Left ventricle myocardium inferior (tissue), 1 donor: ENCODE data around the gene SLC22A23. TPM values are rescaled to one million over a fixed set of nuclear protein-coding genes. Genes with fewer than 3 reads are reported as not detected.
A peak's percentile ranks its signal among the peaks of the same experiment; 100 is the strongest.

Source experiments
- DNase-seq: peaks from one replicate; pipeline ENCODE4 v3.0.0-alpha.2; 2020
- H3K27ac ChIP-seq: fragments of 200-600 bp; replicated peaks from 2 replicates; pipeline ENCODE4 v1.8.0; 2021
- H3K27me3 ChIP-seq: fragments of 200-600 bp; 2 replicates; pipeline ENCODE4 v1.8.0; 2021; ENCODE audit warnings: low read depth
- H3K36me3 ChIP-seq: fragments of 200-600 bp; 2 replicates; pipeline ENCODE4 v1.8.0; 2021
- H3K4me1 ChIP-seq: fragments of 200-600 bp; 2 replicates; pipeline ENCODE4 v1.8.0; 2021
- H3K4me3 ChIP-seq: fragments of 200-600 bp; 2 replicates; pipeline ENCODE4 v1.8.0; 2021; ENCODE audit warnings: mild to moderate bottlenecking, moderate library complexity
- H3K9me3 ChIP-seq: fragments of 200-600 bp; replicated peaks from 2 replicates; pipeline ENCODE4 v1.8.0; 2021
- CTCF ChIP-seq: fragments of 200-600 bp; IDR thresholded peaks from 2 replicates; pipeline ENCODE4 v1.8.0; 2021; ENCODE audit warnings: antibody characterized with exemption, mild to moderate bottlenecking, borderline replicate concordance
- intact Hi-C: fragments of 100-400 bp; cut with micrococcal nuclease; formaldehyde crosslinking; loops from one replicate; pipeline ENCODE4 v1.11.0; 2022
- total RNA-seq: library from RNA; stranded (reverse); fragmentation: NEBNext Ultra II Directional; extraction: Animal tissue kit (Norgen Biotek cat#: 25700); gene quantifications from one replicate; pipeline ENCODE4 v1.2.1, GENCODE V29; 2021
- donor health status: DM: no; HTN: yes; CAD: no; lungs with severe emphysema.

SLC22A23 gene
- total RNA-seq, 1 donor from 2014 or later = 7.0 TPM

GRCh38 chr6:3412779-3413500, 43.9 kb downstream of the SLC22A23 start:
- no peak for TF ChIP-seq CTCF
- Histone ChIP-seq H3K27me3 (no peaks in the 10 kb centered on the region), H3K9me3 (peaks cover 9% of the 10 kb centered on the region), H3K4me3 (no peak overlapping the region), H3K4me1 (no peaks in the 10 kb centered on the region), H3K27ac (no peak overlapping the region), H3K36me3 (peaks cover 4% of the 10 kb centered on the region)
- no peak for DNase-seq
- intact Hi-C loops = no loop called here

GRCh38 chr6:3411967-3412778, 44.7 kb downstream of the SLC22A23 start:
- H3K27ac ChIP-seq = no peak overlapping the region
- no peaks in the 10 kb centered on the region for H3K4me1 ChIP-seq
- peaks cover 4% of the 10 kb centered on the region for H3K36me3 ChIP-seq
- no peak for DNase-seq
- TF ChIP-seq CTCF = no peak
- H3K9me3 ChIP-seq = peaks cover 9% of the 10 kb centered on the region
- no peaks in the 10 kb centered on the region for H3K27me3 ChIP-seq
- intact Hi-C loops = no loop called here
- H3K4me3 ChIP-seq = no peak overlapping the region

GRCh38 chr6:3410385-3411360, 46.2 kb downstream of the SLC22A23 start:
- H3K9me3 ChIP-seq = peaks cover 9% of the 10 kb centered on the region
- intact Hi-C loops = no loop called here
- no peaks in the 10 kb centered on the region for H3K4me1 ChIP-seq
- no peak for DNase-seq
- peak; percentile 75 for TF ChIP-seq CTCF
- H3K27me3 ChIP-seq = no peaks in the 10 kb centered on the region
- no peak overlapping the region for H3K4me3 ChIP-seq
- peaks cover 4% of the 10 kb centered on the region for H3K36me3 ChIP-seq
- H3K27ac ChIP-seq = no peak overlapping the region

GRCh38 chr6:3409699-3410384, 47.0 kb downstream of the SLC22A23 start:
- DNase-seq = no peak
- no peak for TF ChIP-seq CTCF

More at GRCh38 chr6:3409699-3410384, 47.0 kb downstream of the SLC22A23 start:
- H3K27ac ChIP-seq = no peak overlapping the region
- peaks cover 4% of the 10 kb centered on the region for H3K36me3 ChIP-seq
- intact Hi-C loops = no loop called here
- no peaks in the 10 kb centered on the region for H3K27me3 ChIP-seq
- no peaks in the 10 kb centered on the region for H3K4me1 ChIP-seq
- H3K4me3 ChIP-seq = no peak overlapping the region
- peaks cover 9% of the 10 kb centered on the region for H3K9me3 ChIP-seq
